Endothelial cell of hepatic sinusoid (primary cell): ENCODE measurements around the gene ERCC6L2.

ENCODE experiments used
- in situ Hi-C: cut with HindIII; loops from 2 replicates; pipeline ENCODE4 v1.10.0; 2017; ENCODE audit warnings: low sequenced_read_pairs

Gene ERCC6L2

GRCh38 chr9:95970317-95970716 is 94.8 kb downstream of the ERCC6L2 start:
- in situ Hi-C loops = no loop called here

- in situ Hi-C loops = no loop called here
Observed at GRCh38 chr9:95971815-95972214, 96.3 kb downstream of the ERCC6L2 start.

GRCh38 chr9:95974389-95974788 is 98.9 kb downstream of the ERCC6L2 start:
- in situ Hi-C loops = no loop called here

DNA sequence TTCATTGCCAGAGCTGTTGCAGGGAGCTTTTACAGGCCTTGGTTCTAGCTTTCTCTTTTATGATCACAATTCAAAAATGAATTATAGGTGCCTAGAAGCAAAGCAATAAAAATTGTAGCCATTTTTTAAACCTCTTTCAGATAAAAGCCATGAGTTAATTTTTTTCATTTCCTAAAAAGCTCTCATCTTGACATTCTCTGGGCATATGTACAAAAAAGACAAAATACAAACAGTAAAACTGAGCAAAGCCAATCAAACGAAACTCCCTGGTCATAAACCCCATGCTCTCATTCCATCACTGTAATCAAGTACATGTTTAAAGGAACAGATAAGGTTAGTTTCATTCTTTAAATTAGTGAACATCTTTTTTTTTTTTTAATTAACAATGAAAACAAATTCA is 101.9 kb downstream of the ERCC6L2 start:
- in situ Hi-C loops = no loop called here

GRCh38 chr9:95978106-95978505 is 102.6 kb downstream of the ERCC6L2 start:
- in situ Hi-C loops = no loop called here

DNA sequence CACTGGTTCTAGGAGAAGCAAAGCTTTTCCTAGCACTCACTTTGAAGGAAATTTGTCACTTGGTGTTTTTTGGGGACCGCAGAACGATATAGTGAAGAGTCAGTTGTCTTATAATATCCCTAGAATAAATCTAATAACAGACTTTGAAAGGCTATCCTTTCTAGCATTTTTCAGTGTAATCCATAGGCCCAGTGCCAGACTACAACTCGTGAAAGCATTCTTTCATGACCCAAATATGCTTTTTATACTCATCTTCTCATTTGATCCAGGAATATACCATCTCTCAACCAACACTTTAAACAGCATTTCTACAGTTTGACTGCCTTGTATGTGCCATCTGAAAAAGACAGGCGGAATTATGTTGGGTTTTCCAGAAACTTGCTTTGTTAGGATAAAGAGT is 104.0 kb downstream of the ERCC6L2 start:
- in situ Hi-C loops = no loop called here

DNA sequence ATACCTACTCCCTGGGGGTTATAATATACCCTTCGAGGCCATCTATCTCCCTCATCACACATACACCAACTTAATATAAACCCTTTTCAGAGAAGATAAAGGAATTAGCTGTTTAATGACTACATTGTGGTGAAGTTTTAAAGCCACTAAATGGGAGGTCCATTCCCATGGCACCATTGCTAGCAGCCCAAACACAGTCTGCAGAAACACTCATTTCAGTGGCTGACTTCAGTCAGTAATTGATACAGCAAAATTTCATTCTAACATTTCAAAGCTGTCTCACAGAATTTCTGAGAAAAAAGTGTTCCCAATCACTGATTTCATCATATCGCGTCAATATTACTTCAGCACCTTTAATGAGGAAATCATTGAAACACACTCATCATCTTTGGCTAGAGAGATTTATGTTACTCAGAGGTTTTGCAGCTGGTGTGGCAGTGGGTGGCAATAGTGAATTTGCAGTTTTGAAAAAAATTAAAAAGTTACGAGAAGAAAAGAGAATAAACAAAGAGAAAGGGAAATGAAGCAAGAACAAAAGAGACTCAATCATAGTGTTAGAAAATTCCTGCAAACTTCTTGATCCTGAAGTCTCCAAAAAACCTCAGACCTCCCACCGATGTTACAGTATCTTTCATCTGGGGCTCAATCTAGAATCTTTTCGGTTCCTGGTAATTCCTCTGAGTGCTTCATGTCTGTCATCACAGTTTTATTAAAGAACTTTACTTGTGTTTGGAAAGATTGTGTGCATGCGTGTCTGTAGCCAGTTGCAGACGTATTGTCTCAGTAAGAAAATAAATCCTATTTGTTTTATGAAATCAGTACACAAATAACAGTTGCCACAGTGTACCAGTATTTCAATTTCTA is 105.0 kb downstream of the ERCC6L2 start:
- in situ Hi-C loops = no loop called here

- in situ Hi-C loops = no loop called here
Observed at GRCh38 chr9:95981761-95982390, 106.4 kb downstream of the ERCC6L2 start.

GRCh38 chr9:95985440-95986055 is 110.1 kb downstream of the ERCC6L2 start:
- in situ Hi-C loops = no loop called here

GRCh38 chr9:95989297-95989696 is 113.8 kb downstream of the ERCC6L2 start:
- in situ Hi-C loops = no loop called here

DNA sequence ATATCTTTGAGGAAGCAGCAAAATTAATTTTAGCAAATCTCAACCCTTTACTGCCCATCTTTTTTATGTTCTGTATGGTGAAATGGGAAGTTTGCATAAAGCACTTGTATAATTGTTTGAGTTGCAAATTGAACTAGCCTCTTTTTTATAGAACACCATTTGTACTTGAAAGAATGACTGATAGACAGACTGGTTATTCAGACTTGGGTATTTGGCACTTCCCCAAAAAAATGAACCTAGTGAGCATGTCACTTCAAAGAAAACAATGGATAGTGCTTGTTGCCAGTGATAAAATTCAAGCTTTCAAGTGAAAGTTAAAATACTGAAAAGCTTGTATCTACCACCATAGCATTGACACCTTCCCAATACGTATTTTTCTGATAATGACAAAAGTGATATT is 115.8 kb downstream of the ERCC6L2 start:
- in situ Hi-C loops = no loop called here

DNA sequence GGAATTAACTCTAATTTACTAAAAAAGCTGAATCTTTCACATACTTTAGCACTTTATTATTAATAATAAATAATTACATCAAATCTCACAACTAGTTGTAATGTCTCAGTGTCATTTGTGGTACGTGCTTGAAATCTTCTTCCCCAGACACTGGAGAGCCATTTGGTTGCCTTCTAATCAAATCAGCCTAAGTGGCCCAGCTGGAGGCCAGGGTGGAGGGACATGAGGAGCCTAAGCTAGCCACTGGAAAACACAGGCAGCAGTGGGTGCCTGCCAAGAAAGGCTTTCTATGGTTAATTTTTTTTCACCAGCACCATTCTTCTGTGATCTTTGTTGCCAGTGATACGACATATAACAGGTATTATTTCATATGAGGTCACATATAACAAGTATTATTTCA is 117.0 kb downstream of the ERCC6L2 start:
- in situ Hi-C loops = no loop called here

GRCh38 chr9:95993337-95993736 is 117.8 kb downstream of the ERCC6L2 start:
- in situ Hi-C loops = no loop called here

DNA sequence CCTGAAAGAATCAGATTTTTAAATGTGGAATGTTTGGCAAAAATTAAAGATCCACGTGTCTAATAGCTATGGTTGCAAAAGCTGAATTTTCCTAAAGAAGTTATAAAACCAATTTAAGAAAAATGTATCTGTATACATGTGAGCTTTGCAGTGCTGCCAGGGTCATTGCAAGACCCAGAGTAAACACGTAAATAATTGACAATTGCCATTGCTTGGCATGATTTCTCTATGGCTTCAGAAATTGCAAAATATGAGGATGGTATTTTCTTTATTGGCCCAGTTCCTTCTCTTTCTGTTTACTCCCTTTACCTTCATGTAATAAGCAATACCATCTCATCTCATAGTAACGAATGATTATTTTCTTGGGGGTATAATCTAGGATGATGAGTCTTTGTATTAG is 123.9 kb downstream of the ERCC6L2 start:
- in situ Hi-C loops = no loop called here

DNA sequence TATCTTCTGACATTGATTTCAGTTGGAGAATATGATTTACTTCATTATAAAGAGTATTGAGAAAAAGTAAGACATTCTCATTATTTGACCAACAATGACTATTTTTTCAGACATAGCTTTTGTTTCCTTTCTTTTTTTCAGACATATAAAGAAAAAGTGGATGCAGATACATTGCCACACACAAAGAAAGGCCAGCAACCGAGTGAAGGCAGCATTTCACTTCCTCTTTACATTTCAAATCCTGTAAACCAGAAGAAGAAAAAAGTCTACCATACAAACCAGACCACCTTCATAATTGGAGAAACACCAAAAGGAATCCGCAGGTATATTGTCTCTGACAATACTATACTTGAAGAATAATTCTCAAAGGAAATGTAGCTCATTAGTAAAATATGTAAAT is 128.9 kb downstream of the ERCC6L2 start:
- in situ Hi-C loops = no loop called here

GRCh38 chr9:96006296-96006879 is 130.9 kb downstream of the ERCC6L2 start:
- in situ Hi-C loops = no loop called here

DNA sequence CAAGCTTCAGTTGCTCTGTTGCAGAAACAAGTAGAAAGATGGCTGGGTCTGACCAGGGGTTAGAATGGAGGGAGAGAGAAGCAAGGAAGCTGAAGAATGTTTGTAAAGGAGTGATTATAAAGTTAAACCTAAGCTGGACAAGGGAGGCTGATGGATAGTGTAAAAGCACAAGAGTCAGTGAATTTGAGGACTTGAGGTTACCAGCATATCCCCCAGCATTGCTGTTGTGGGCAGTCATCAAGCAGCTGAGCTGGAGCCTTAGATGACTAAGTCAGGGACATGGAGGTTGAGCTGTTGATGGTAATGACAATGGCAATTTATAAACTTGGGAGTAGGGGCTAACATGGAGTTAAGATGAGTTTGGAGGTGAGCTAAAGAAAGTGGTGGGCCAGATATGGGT is 131.5 kb downstream of the ERCC6L2 start:
- in situ Hi-C loops = no loop called here

GRCh38 chr9:96008502-96009222 is 133.2 kb downstream of the ERCC6L2 start:
- in situ Hi-C loops = no loop called here

GRCh38 chr9:96009223-96009602 is 133.7 kb downstream of the ERCC6L2 start:
- in situ Hi-C loops = no loop called here

DNA sequence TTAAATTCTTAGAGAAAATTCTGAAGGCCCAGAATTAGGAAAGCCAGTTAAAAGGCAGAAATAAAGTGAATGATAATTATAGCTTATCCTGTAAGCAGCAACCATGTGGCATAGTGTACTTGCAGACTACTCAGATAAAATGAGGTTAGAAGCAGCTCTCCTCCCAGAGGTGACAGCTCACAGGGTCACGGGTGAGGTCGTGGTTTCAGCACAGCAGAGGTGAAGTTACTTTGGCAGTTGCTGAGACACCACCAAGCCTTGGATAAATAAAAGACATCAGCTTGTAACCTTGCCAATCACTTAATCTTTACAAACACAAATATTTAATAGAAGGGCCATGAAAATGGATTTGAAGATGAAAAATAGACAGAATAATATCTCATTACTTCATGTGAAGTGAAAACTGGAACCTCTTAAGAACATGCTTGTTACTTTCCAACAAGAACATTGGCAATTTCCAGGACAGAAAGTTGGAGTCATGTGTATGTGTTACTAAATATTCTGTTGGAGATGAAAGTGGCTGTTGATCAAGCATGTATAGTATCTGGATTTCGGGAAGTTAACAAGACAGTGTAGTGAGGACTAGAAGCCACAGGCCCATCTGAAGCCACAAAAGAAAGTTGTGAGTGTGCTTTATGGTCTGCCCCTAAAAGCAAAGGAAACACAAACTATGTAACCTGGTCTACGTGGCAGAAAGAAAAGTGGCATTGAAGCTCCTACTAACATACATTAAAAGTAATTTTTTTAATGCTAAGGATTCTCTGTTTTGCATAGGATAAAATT is 134.4 kb downstream of the ERCC6L2 start:
- in situ Hi-C loops = no loop called here
